Measurements from ENCODE around the gene RBM5.

Gene RBM5

GRCh38 chr3:50147447-50147846, 58.7 kb downstream of the RBM5 start:
- Histone ChIP-seq H3K27me3 (ENCODE audit: control insufficient read depth, insufficient read depth, low read length) (no peaks in the 10 kb centered on the region), H3K27ac (ENCODE audit: low read length) (no peak overlapping the region), H3K4me1 (ENCODE audit: control insufficient read depth, low read depth, low read length) (no peaks in the 10 kb centered on the region), H3K9ac (ENCODE audit: low read length) (no peak overlapping the region), H3K4me3 (ENCODE audit: low read length) (no peak overlapping the region), H3K36me3 (ENCODE audit: control insufficient read depth, low read depth, low read length) (no peaks in the 10 kb centered on the region), H3K9me3 (ENCODE audit: control insufficient read depth, low read depth, low read length) (no peaks in the 10 kb centered on the region)

- Histone ChIP-seq H3K9me3 (ENCODE audit: control insufficient read depth, low read depth, low read length) (no peaks in the 10 kb centered on the region), H3K4me3 (ENCODE audit: low read length) (no peak overlapping the region), H3K27ac (ENCODE audit: low read length) (no peak overlapping the region), H3K27me3 (ENCODE audit: control insufficient read depth, insufficient read depth, low read length) (peaks cover 1% of the 10 kb centered on the region), H3K9ac (ENCODE audit: low read length) (no peak overlapping the region), H3K36me3 (ENCODE audit: control insufficient read depth, low read depth, low read length) (no peaks in the 10 kb centered on the region), H3K4me1 (ENCODE audit: control insufficient read depth, low read depth, low read length) (no peaks in the 10 kb centered on the region)
Measured at GRCh38 chr3:50147861-50148260, 59.1 kb downstream of the RBM5 start.

GRCh38 chr3:50150404-50150750, 61.7 kb downstream of the RBM5 start:
- no peak overlapping the region for H3K27ac ChIP-seq (ENCODE audit: low read length)
- no peaks in the 10 kb centered on the region for H3K36me3 ChIP-seq (ENCODE audit: control insufficient read depth, low read depth, low read length)
- H3K9me3 ChIP-seq (ENCODE audit: control insufficient read depth, low read depth, low read length), result no peaks in the 10 kb centered on the region
- H3K4me1 ChIP-seq (ENCODE audit: control insufficient read depth, low read depth, low read length), result no peaks in the 10 kb centered on the region
- no peak overlapping the region for H3K9ac ChIP-seq (ENCODE audit: low read length)
- peaks cover 17% of the 10 kb centered on the region for H3K27me3 ChIP-seq (ENCODE audit: control insufficient read depth, insufficient read depth, low read length)
- H3K4me3 ChIP-seq (ENCODE audit: low read length), result no peak overlapping the region

- Histone ChIP-seq H3K9ac (ENCODE audit: low read length) (no peak overlapping the region), H3K27ac (ENCODE audit: low read length) (no peak overlapping the region)
Measured at GRCh38 chr3:50150863-50151686, 62.4 kb downstream of the RBM5 start.

GRCh38 chr3:50151728-50152127, 63.0 kb downstream of the RBM5 start:
- Histone ChIP-seq H3K36me3 (ENCODE audit: control insufficient read depth, low read depth, low read length) (no peaks in the 10 kb centered on the region), H3K9me3 (ENCODE audit: control insufficient read depth, low read depth, low read length) (no peaks in the 10 kb centered on the region), H3K9ac (ENCODE audit: low read length) (no peak overlapping the region), H3K27me3 (ENCODE audit: control insufficient read depth, insufficient read depth, low read length) (peaks cover 31% of the 10 kb centered on the region), H3K4me3 (ENCODE audit: low read length) (no peak overlapping the region), H3K4me1 (ENCODE audit: control insufficient read depth, low read depth, low read length) (peaks cover 8% of the 10 kb centered on the region), H3K27ac (ENCODE audit: low read length) (no peak overlapping the region)

More at GRCh38 chr3:50150863-50151686, 62.4 kb downstream of the RBM5 start:
- Histone ChIP-seq H3K27me3 (ENCODE audit: control insufficient read depth, insufficient read depth, low read length) (peaks cover 24% of the 10 kb centered on the region), H3K4me3 (ENCODE audit: low read length) (no peak overlapping the region), H3K4me1 (ENCODE audit: control insufficient read depth, low read depth, low read length) (peaks cover 2% of the 10 kb centered on the region), H3K36me3 (ENCODE audit: control insufficient read depth, low read depth, low read length) (no peaks in the 10 kb centered on the region), H3K9me3 (ENCODE audit: control insufficient read depth, low read depth, low read length) (no peaks in the 10 kb centered on the region)

GRCh38 chr3:50153782-50154475, 65.2 kb downstream of the RBM5 start:
- Histone ChIP-seq H3K36me3 (ENCODE audit: control insufficient read depth, low read depth, low read length) (no peaks in the 10 kb centered on the region), H3K9me3 (ENCODE audit: control insufficient read depth, low read depth, low read length) (no peaks in the 10 kb centered on the region), H3K27ac (ENCODE audit: low read length) (no peak overlapping the region), H3K27me3 (ENCODE audit: control insufficient read depth, insufficient read depth, low read length) (peaks cover 31% of the 10 kb centered on the region), H3K4me1 (ENCODE audit: control insufficient read depth, low read depth, low read length) (peaks cover 20% of the 10 kb centered on the region), H3K4me3 (ENCODE audit: low read length) (peak overlapping the region; percentile 68), H3K9ac (ENCODE audit: low read length) (no peak overlapping the region)

GRCh38 chr3:50154476-50154839, 65.7 kb downstream of the RBM5 start:
- Histone ChIP-seq H3K4me1 (ENCODE audit: control insufficient read depth, low read depth, low read length) (peaks cover 20% of the 10 kb centered on the region), H3K27me3 (ENCODE audit: control insufficient read depth, insufficient read depth, low read length) (peaks cover 31% of the 10 kb centered on the region), H3K36me3 (ENCODE audit: control insufficient read depth, low read depth, low read length) (no peaks in the 10 kb centered on the region), H3K4me3 (ENCODE audit: low read length) (peak overlapping the region; percentile 68), H3K9me3 (ENCODE audit: control insufficient read depth, low read depth, low read length) (no peaks in the 10 kb centered on the region), H3K27ac (ENCODE audit: low read length) (no peak overlapping the region), H3K9ac (ENCODE audit: low read length) (no peak overlapping the region)

GRCh38 chr3:50154840-50155490, 66.2 kb downstream of the RBM5 start, which contains the start of gene SEMA3F:
TSS of gene SEMA3F (plus strand) at chr3:50155324. CDS start at chr3:50159623, 4,299 bp downstream.
- Histone ChIP-seq H3K4me3 (ENCODE audit: low read length) (peak within 1 kb of the TSS; percentile 68), H3K9ac (ENCODE audit: low read length) (peak within 1 kb of the TSS; percentile 6)

GRCh38 chr3:50155491-50155878, 66.8 kb downstream of the RBM5 start:
- H3K4me1 ChIP-seq (ENCODE audit: control insufficient read depth, low read depth, low read length), result peaks cover 20% of the 10 kb centered on the region

More at GRCh38 chr3:50154840-50155490, 66.2 kb downstream of the RBM5 start, which contains the start of gene SEMA3F:
- no peaks in the 10 kb centered on the region for H3K36me3 ChIP-seq (ENCODE audit: control insufficient read depth, low read depth, low read length)
- H3K4me1 ChIP-seq (ENCODE audit: control insufficient read depth, low read depth, low read length), result peaks cover 20% of the 10 kb centered on the region
- H3K9me3 ChIP-seq (ENCODE audit: control insufficient read depth, low read depth, low read length), result no peaks in the 10 kb centered on the region
- H3K27ac ChIP-seq (ENCODE audit: low read length), result no peak within 1 kb of the TSS
- peaks cover 31% of the 10 kb centered on the region for H3K27me3 ChIP-seq (ENCODE audit: control insufficient read depth, insufficient read depth, low read length)

GRCh38 chr3:50155891-50156290, 67.2 kb downstream of the RBM5 start:
- no peaks in the 10 kb centered on the region for H3K9me3 ChIP-seq (ENCODE audit: control insufficient read depth, low read depth, low read length)
- H3K9ac ChIP-seq (ENCODE audit: low read length), result peak overlapping the region; percentile 6
- H3K36me3 ChIP-seq (ENCODE audit: control insufficient read depth, low read depth, low read length), result peaks cover 4% of the 10 kb centered on the region
- peaks cover 31% of the 10 kb centered on the region for H3K27me3 ChIP-seq (ENCODE audit: control insufficient read depth, insufficient read depth, low read length)
- peak overlapping the region; percentile 68 for H3K4me3 ChIP-seq (ENCODE audit: low read length)
- peaks cover 20% of the 10 kb centered on the region for H3K4me1 ChIP-seq (ENCODE audit: control insufficient read depth, low read depth, low read length)
- H3K27ac ChIP-seq (ENCODE audit: low read length), result no peak overlapping the region

More at GRCh38 chr3:50155491-50155878, 66.8 kb downstream of the RBM5 start:
- peak overlapping the region; percentile 6 for H3K9ac ChIP-seq (ENCODE audit: low read length)
- H3K9me3 ChIP-seq (ENCODE audit: control insufficient read depth, low read depth, low read length), result no peaks in the 10 kb centered on the region
- H3K27me3 ChIP-seq (ENCODE audit: control insufficient read depth, insufficient read depth, low read length), result peaks cover 31% of the 10 kb centered on the region
- H3K27ac ChIP-seq (ENCODE audit: low read length), result no peak overlapping the region
- H3K36me3 ChIP-seq (ENCODE audit: control insufficient read depth, low read depth, low read length), result peaks cover 4% of the 10 kb centered on the region
- peak overlapping the region; percentile 68 for H3K4me3 ChIP-seq (ENCODE audit: low read length)
